ENCODE results near the gene DUS1L. TPM values are rescaled to one million over a fixed set of nuclear protein-coding genes. Genes with fewer than 3 reads are reported as not detected.

The DUS1L gene
- total and polyA plus RNA-seq, 2 experiments from 2014 or later, result 66.0 to 122 TPM

DNA sequence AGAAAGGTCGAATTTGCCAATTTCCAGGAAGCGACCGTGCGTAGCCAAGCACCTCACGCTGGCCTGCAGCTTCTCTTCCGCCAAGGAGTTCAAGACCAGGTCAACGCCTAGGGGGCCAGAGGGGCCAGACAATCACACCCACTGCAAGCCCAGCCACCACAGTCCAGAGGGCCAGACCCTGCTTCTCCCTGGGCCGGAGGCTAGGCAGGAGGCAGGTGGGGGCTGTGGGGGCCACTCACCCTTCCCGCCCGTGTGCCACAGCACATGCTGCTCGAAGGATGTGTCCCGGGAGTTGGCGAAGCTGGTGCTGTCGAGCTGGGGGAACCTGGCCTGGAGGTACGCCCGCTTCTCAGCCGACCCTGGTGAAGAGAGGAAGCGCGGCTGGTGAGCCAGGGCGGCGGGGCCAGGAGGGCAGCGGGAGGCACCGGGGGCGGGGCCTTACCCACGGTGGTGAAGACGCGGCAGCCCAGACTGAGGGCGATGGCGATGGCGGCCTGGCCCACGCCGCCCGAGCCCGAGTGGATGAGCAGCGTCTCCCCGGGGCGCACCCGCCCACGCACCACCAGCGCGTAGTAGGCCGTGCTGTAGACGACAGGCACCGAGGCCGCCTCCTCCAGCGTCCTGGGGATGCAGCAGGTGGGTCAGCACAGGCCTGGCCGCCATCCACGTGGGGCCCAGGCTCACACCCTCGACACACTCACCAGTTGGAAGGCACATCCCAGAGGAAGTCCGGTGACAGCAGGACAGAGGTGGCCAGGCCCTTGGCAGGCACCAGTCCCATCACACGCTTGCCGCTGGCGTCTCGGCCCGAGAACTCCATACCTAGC is 18.1 kb upstream of the DUS1L start (continued):
- TF ChIP-seq, protein P1, sequence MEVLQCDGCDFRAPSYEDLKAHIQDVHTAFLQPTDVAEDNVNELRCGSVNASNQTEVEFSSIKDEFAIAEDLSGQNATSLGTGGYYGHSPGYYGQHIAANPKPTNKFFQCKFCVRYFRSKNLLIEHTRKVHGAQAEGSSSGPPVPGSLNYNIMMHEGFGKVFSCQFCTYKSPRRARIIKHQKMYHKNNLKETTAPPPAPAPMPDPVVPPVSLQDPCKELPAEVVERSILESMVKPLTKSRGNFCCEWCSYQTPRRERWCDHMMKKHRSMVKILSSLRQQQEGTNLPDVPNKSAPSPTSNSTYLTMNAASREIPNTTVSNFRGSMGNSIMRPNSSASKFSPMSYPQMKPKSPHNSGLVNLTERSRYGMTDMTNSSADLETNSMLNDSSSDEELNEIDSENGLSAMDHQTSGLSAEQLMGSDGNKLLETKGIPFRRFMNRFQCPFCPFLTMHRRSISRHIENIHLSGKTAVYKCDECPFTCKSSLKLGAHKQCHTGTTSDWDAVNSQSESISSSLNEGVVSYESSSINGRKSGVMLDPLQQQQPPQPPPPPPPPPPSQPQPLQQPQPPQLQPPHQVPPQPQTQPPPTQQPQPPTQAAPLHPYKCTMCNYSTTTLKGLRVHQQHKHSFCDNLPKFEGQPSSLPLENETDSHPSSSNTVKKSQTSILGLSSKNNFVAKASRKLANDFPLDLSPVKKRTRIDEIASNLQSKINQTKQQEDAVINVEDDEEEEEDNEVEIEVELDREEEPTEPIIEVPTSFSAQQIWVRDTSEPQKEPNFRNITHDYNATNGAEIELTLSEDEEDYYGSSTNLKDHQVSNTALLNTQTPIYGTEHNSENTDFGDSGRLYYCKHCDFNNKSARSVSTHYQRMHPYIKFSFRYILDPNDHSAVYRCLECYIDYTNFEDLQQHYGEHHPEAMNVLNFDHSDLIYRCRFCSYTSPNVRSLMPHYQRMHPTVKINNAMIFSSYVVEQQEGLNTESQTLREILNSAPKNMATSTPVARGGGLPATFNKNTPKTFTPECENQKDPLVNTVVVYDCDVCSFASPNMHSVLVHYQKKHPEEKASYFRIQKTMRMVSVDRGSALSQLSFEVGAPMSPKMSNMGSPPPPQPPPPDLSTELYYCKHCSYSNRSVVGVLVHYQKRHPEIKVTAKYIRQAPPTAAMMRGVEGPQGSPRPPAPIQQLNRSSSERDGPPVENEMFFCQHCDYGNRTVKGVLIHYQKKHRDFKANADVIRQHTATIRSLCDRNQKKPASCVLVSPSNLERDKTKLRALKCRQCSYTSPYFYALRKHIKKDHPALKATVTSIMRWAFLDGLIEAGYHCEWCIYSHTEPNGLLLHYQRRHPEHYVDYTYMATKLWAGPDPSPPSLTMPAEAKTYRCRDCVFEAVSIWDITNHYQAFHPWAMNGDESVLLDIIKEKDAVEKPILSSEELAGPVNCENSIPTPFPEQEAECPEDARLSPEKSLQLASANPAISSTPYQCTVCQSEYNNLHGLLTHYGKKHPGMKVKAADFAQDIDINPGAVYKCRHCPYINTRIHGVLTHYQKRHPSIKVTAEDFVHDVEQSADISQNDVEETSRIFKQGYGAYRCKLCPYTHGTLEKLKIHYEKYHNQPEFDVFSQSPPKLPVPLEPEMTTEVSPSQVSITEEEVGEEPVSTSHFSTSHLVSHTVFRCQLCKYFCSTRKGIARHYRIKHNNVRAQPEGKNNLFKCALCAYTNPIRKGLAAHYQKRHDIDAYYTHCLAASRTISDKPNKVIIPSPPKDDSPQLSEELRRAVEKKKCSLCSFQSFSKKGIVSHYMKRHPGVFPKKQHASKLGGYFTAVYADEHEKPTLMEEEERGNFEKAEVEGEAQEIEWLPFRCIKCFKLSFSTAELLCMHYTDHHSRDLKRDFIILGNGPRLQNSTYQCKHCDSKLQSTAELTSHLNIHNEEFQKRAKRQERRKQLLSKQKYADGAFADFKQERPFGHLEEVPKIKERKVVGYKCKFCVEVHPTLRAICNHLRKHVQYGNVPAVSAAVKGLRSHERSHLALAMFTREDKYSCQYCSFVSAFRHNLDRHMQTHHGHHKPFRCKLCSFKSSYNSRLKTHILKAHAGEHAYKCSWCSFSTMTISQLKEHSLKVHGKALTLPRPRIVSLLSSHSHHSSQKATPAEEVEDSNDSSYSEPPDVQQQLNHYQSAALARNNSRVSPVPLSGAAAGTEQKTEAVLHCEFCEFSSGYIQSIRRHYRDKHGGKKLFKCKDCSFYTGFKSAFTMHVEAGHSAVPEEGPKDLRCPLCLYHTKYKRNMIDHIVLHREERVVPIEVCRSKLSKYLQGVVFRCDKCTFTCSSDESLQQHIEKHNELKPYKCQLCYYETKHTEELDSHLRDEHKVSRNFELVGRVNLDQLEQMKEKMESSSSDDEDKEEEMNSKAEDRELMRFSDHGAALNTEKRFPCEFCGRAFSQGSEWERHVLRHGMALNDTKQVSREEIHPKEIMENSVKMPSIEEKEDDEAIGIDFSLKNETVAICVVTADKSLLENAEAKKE (CRISPR knock-in tag; IDR thresholded peaks at IDR 0.05), result no peak

DNA sequence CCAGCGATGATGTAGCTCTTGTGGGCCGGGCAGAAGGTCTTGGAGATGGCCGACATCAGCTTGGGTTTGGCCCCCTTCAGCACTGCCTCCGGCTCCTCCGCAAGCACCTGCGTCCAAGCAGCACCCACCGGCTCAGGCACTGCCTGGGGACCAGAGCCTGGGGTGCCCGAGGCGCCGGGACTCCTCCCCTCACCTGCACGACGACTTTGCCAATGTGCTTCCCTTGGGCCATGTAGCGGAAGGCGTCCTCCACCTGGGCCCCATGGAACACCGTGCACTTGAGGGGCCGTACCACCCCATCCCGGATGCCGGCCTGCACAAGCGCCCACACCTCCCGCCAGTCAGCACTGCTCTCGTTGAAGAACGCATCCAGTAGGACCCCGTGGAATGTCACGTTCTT is 17.4 kb upstream of the DUS1L start:
- Histone ChIP-seq H3K27me3 (ENCODE audit: insufficient read depth) (no peaks in the 10 kb centered on the region), H3K27ac (ENCODE audit: low read depth) (no peak overlapping the region), H3K79me2 (replicated peaks; ENCODE audit: insufficient read depth) (no peaks in the 10 kb centered on the region), H3K9me2 (ENCODE audit: insufficient read depth) (no peaks in the 10 kb centered on the region), H2AFZ (no peak overlapping the region), H3K4me1 (ENCODE audit: insufficient read depth) (no peaks in the 10 kb centered on the region), H4K20me1 (replicated peaks; ENCODE audit: insufficient read depth) (peaks cover 8% of the 10 kb centered on the region), H3F3A (replicated peaks; ENCODE audit: low read depth) (peaks cover 17% of the 10 kb centered on the region), H3K36me3 (ENCODE audit: insufficient read depth) (peaks cover 12% of the 10 kb centered on the region; the same call in 1 of the 2 replicates), H3K4me3 (no peak overlapping the region), H3K4me2 (no peak overlapping the region)
- H3K36me3 Mint-ChIP-seq (ENCODE audit: low read depth), result peaks cover 58% of the 10 kb centered on the region
- DNase-seq (ENCODE audit: low spot score) (no peak), ATAC-seq (no peak)
- H3K9me3 Mint-ChIP-seq, result no peaks in the 10 kb centered on the region; the same call in 2 of the 3 replicates
- peaks cover 18% of the 10 kb centered on the region for H3K27me3 Mint-ChIP-seq (ENCODE audit: insufficient read depth, low read depth, poor library complexity)
- no peak overlapping the region for H3K4me3 Mint-ChIP-seq
- H3K4me1 Mint-ChIP-seq, result peaks cover 3% of the 10 kb centered on the region
- no peak overlapping the region for H3K27ac Mint-ChIP-seq
- TF ChIP-seq POLR2AphosphoS5 (IDR thresholded peaks at IDR 0.05; ENCODE audit: low read depth), result no peak; the same call in 1 of the 2 replicates
- no peak for TF ChIP-seq STAT1 (IDR thresholded peaks at IDR 0.05; ENCODE audit: unreplicated experiment)
- TF ChIP-seq, protein P1 (CRISPR knock-in tag; IDR thresholded peaks at IDR 0.05), result no peak
- no peak for TF ChIP-seq ZNF114 (CRISPR knock-in tag; IDR thresholded peaks at IDR 0.05)
- TF ChIP-seq, protein P2, sequence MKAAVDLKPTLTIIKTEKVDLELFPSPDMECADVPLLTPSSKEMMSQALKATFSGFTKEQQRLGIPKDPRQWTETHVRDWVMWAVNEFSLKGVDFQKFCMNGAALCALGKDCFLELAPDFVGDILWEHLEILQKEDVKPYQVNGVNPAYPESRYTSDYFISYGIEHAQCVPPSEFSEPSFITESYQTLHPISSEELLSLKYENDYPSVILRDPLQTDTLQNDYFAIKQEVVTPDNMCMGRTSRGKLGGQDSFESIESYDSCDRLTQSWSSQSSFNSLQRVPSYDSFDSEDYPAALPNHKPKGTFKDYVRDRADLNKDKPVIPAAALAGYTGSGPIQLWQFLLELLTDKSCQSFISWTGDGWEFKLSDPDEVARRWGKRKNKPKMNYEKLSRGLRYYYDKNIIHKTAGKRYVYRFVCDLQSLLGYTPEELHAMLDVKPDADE (IDR thresholded peaks at IDR 0.05), result no peak
- TF ChIP-seq JUNB (IDR thresholded peaks at IDR 0.05; ENCODE audit: unreplicated experiment), result no peak
- no peak for TF ChIP-seq NANOG (IDR thresholded peaks at IDR 0.05; ENCODE audit: borderline replicate concordance)
- no peak for TF ChIP-seq EZH2phosphoT487 (IDR thresholded peaks at IDR 0.05; ENCODE audit: unreplicated experiment)

Data from GM23338 (cell line).